RCC 7860 (cell line): Measurements from ENCODE around the gene RBKS.

Experiments
- DNase-seq: peaks from one replicate; pipeline ENCODE4 v3.0.0-alpha.2; 2015; ENCODE audit warnings: low spot score
- FAIRE-seq: peaks from 2 replicates; lab custom pipeline; 2012; peaks lifted over from hg19 to GRCh38; lab: Jason Lieb, UNC

RBKS gene

GRCh38 chr2:27738349-27739057 is 151.7 kb downstream of the RBKS start:
- FAIRE-seq (no peak), DNase-seq (peak; percentile 44)

- FAIRE-seq: no peak
- peak; percentile 86 for DNase-seq
Observed at GRCh38 chr2:27737676-27738348, 152.4 kb downstream of the RBKS start.

- FAIRE-seq: no peak
- DNase-seq: no peak
Observed at GRCh38 chr2:27736890-27737204, 153.3 kb downstream of the RBKS start.

- FAIRE-seq: no peak
- no peak for DNase-seq
Observed at GRCh38 chr2:27736031-27736889, 153.9 kb downstream of the RBKS start.

- no peak for DNase-seq
- no peak for FAIRE-seq
Observed at GRCh38 chr2:27735263-27735904, 154.8 kb downstream of the RBKS start.

GRCh38 chr2:27734305-27734704 is 155.9 kb downstream of the RBKS start:
- DNase-seq (no peak), FAIRE-seq (no peak)
